ENCODE data around the gene CACNG7.

The CACNG7 gene

GRCh38 chr19:53961523-53962356 lies 52.7 kb downstream of the CACNG7 start:
- DNase-seq (ENCODE audit: low read depth) = no peak
- no peak for TF ChIP-seq CTCF (conservative IDR thresholded peaks at IDR 0.05; ENCODE audit: low read length)
- H3K4me3 ChIP-seq (ENCODE audit: low read length) = peak overlapping the region; percentile 41

GRCh38 chr19:53962887-53963431 lies 53.9 kb downstream of the CACNG7 start, which contains the start of gene CACNG8:
TSS of gene CACNG8 (plus strand) at chr19:53962937.
- DNase-seq (ENCODE audit: low read depth) = no peak
- H3K4me3 ChIP-seq (ENCODE audit: low read length) = peak within 1 kb of the TSS; percentile 41
- no peak for TF ChIP-seq CTCF (conservative IDR thresholded peaks at IDR 0.05; ENCODE audit: low read length)

- DNase-seq (ENCODE audit: low read depth) = no peak
Observed at GRCh38 chr19:53965091-53965490, 56.0 kb downstream of the CACNG7 start.

GRCh38 chr19:53966931-53967330 lies 57.9 kb downstream of the CACNG7 start:
- DNase-seq (ENCODE audit: low read depth) = no peak
- no peak overlapping the region for H3K4me3 ChIP-seq (ENCODE audit: low read length)
- no peak for TF ChIP-seq CTCF (conservative IDR thresholded peaks at IDR 0.05; ENCODE audit: low read length)

More at GRCh38 chr19:53965091-53965490, 56.0 kb downstream of the CACNG7 start:
- no peak overlapping the region for H3K4me3 ChIP-seq (ENCODE audit: low read length)
- TF ChIP-seq CTCF (conservative IDR thresholded peaks at IDR 0.05; ENCODE audit: low read length) = no peak

GRCh38 chr19:53969366-53969765 lies 60.3 kb downstream of the CACNG7 start:
- no peak overlapping the region for H3K4me3 ChIP-seq (ENCODE audit: low read length)
- TF ChIP-seq CTCF (conservative IDR thresholded peaks at IDR 0.05; ENCODE audit: low read length) = no peak
- DNase-seq (ENCODE audit: low read depth) = no peak

GRCh38 chr19:53971673-53972072 lies 62.6 kb downstream of the CACNG7 start:
- H3K4me3 ChIP-seq (ENCODE audit: low read length) = no peak overlapping the region
- no peak for TF ChIP-seq CTCF (conservative IDR thresholded peaks at IDR 0.05; ENCODE audit: low read length)
- DNase-seq (ENCODE audit: low read depth) = no peak

Data from AG10803 (cell line).